T-helper 17 cell (primary cell): ENCODE measurements around the gene PARVA. TPM values are rescaled to one million over a fixed set of nuclear protein-coding genes. Genes with fewer than 3 reads are reported as not detected.
"Not testable (repeated sequence)": the region's sequence is repeated elsewhere in the genome, so short reads cannot be mapped to it uniquely, and the experiment has no call there.

Source experiments
- ATAC-seq: fragments of 150-1000 bp; cut with Tn5 transposase; 2 replicates; pipeline ENCODE4 v1.10.0; 2021; ENCODE audit warnings: mild to moderate bottlenecking, moderate library complexity
- DNase-seq, 3 donors: peaks; one replicate each; pipeline versions ENCODE4 v3.0.0 to v3.0.0-alpha.2; 2020 to 2021
- H3K9me3 ChIP-seq: one replicate; pipeline ENCODE4 v1.7.0; 2013; ENCODE audit warnings: low read length, mild to moderate bottlenecking; ENCODE audit not compliant: control insufficient read depth, poor library complexity, severe bottlenecking
- H3K27ac Mint-ChIP-seq: one replicate; pipeline ENCODE4 v1.8.0; 2022; ENCODE audit warnings: mild to moderate bottlenecking, moderate library complexity, mixed read lengths
- H3K27me3 Mint-ChIP-seq: one replicate; pipeline ENCODE4 v1.8.0; 2022; ENCODE audit warnings: mixed read lengths
- H3K36me3 Mint-ChIP-seq: one replicate; pipeline ENCODE4 v1.8.0; 2022; ENCODE audit warnings: low read depth, mixed read lengths
- H3K4me1 Mint-ChIP-seq: one replicate; pipeline ENCODE4 v1.8.0; 2022; ENCODE audit warnings: mild to moderate bottlenecking, mixed read lengths
- H3K4me3 Mint-ChIP-seq: one replicate; pipeline ENCODE4 v1.8.0; 2022; ENCODE audit warnings: mild to moderate bottlenecking, moderate library complexity, mixed read lengths
- total RNA-seq, 4 donors: library from RNA in 2 of 4; stranded (reverse) in 2 of 4; gene quantifications; one replicate each; pipeline ENCODE4 v1.2.3 and lab custom pipeline; 2022 to 2026

PARVA gene
- total RNA-seq, 2 donors from 2014 or later = 0.16 to 1.8 TPM

DNA sequence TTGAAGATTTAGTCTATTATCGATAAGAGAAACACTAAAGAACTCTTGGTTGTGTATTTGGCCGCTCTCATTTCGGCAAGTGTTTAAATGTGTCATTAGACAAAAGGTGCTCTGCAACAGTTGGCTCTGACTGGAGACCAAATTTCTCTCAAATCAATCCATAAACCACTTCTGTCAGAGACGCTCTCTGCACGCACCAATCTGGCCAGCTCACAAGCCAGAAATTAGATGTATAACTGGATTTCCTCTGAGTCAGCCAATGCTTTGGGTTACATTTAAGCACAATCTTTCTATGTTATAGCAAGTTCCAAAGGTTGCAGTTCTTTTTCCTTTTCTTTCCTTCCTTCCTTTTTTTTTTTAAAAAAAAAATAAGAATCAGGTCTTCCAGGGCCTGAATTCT is 17.6 kb upstream of the PARVA start:
- no peak overlapping the region for H3K27ac Mint-ChIP-seq
- peaks cover 3% of the 10 kb centered on the region for H3K36me3 Mint-ChIP-seq
- no peaks in the 10 kb centered on the region for H3K27me3 Mint-ChIP-seq
- DNase-seq (no peak), ATAC-seq (no peak)
- peaks cover 37% of the 10 kb centered on the region for H3K4me1 Mint-ChIP-seq
- no peak overlapping the region for H3K4me3 Mint-ChIP-seq
- no peaks in the 10 kb centered on the region for H3K9me3 ChIP-seq

DNA sequence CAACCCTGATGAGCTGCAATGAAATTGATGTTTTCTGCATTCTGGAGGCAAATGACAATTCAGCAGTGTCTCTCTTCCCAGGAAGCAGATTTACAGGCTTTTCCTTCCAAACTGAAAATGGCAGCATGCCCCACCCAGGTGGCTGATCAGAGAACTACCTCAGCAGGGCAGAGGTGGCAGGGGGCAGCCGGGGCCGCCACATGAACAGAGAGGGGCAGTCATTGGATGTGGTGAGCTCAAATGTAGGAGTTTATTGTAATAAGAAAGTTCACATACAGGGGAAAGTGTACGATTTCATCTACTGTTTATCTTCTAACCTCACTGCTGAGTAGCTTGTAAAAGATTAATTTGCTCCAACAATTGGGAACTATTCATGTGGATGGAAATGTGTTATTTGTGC is 15.7 kb upstream of the PARVA start:
- peaks cover 30% of the 10 kb centered on the region for H3K4me1 Mint-ChIP-seq
- H3K27ac Mint-ChIP-seq = peak overlapping the region; percentile 86
- no peak for ATAC-seq
- H3K27me3 Mint-ChIP-seq = no peaks in the 10 kb centered on the region
- no peaks in the 10 kb centered on the region for H3K36me3 Mint-ChIP-seq
- H3K9me3 ChIP-seq = no peaks in the 10 kb centered on the region
- no peak for DNase-seq
- peak overlapping the region; percentile 4 for H3K4me3 Mint-ChIP-seq

DNA sequence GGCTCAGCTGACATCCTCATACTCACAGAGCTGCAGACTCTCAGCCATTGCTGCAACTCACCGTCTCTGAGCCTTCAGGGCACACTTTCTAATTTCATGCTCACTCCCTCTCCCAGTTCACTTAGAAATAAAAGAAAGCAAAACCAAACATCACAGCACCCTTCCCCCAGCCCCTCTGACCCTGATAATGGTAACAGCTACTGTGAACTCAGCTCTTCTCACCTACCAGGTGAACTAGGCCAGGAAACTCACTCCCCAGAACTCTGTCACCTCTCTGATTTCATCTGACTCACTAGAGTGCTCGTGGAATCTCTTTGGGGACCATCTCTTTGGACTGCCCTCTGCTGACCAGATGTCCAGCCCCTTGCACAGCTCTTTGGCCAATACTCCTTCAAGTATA is 14.5 kb upstream of the PARVA start:
- Mint-ChIP-seq H3K4me1 (peaks cover 23% of the 10 kb centered on the region), H3K27ac (peak overlapping the region; percentile 86), H3K4me3 (peak overlapping the region; percentile 62), H3K36me3 (no peaks in the 10 kb centered on the region), H3K27me3 (no peaks in the 10 kb centered on the region)
- no peaks in the 10 kb centered on the region for H3K9me3 ChIP-seq
- DNase-seq (no peak), ATAC-seq (peak; percentile 60)

DNA sequence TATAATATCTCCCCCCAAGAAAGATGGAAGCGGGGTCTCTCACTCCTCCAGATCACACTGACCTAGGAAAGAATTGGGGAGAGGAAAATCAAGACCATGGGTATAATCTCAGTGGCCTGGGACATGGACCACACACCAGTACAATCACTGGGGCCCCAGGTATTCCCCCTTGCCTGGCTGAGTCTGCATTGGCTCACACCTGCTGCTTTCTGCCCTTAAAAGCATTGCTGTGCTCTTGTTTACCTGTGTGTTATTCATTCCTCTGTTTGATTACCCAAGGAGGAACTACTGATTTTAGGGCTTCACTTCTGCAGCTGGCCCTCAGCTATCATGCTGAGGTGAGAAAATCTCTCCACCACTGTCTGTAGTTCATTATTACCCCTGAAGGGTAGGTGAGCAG is 14.0 kb upstream of the PARVA start:
- H3K36me3 Mint-ChIP-seq = no peaks in the 10 kb centered on the region

DNA sequence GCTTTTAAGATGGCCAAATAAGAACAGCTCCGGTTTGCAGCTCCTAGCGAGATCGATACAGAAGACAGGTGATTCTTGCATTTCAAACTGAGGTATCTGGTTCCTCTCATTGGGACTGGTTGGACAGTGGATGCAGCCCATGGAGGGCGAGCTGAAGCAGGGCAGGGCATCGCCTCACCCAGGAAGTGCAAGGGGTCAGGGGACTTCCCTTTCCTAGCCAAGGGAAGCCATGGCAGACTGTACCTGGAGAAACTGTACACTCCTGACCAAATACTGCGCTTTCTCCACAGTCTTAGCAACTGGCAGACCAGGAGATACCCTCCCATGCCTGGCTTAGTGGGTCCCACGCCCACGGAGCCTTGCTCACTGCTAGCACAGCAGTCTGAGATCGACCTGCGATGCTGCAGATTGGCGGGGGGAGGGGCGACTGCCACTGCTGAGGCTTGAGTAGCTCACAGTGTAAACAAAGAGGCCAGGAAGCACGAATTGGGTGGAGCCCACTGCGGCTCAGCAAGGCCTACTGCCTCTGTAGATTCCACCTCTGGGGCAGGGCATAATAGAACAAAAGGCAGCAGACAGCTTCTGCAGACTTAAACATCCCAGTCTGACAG is 11.3 kb upstream of the PARVA start:
- H3K27ac Mint-ChIP-seq = peak overlapping the region; percentile 89
- H3K4me3 Mint-ChIP-seq = peak overlapping the region; percentile 66
- not testable (repeated sequence) for H3K27me3 Mint-ChIP-seq, H3K36me3 Mint-ChIP-seq, H3K9me3 ChIP-seq
- H3K4me1 Mint-ChIP-seq = peaks cover 22% of the 10 kb centered on the region
- peak; percentile 73 for ATAC-seq
- peak in 2 of 3 donors; percentile 16 to 35 for DNase-seq

More for the DNA sequence above, 14.0 kb upstream of the PARVA start:
- DNase-seq = no peak
- no peaks in the 10 kb centered on the region for H3K9me3 ChIP-seq
- Mint-ChIP-seq H3K27me3 (no peaks in the 10 kb centered on the region), H3K27ac (peak overlapping the region; percentile 86), H3K4me3 (peak overlapping the region; percentile 62), H3K4me1 (peaks cover 22% of the 10 kb centered on the region)
- no peak for ATAC-seq

DNA sequence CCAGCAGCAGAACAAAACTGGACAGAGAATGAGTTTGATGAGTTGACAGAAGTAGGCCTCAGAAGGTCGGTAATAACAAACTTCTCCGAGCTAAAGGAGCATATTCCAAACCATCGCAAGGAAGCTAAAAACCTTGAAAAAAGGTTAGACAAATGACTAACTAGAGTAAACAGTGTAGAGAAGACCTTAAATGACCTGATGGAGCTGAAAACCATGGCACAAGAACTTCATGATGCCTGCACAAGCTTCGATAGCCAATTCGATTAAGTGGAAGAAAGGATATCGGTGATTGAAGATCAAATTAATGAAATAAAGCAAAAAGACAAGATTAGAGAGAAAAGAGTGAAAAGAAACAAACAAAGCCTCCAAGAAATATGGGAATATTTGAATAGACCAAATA is 10.3 kb upstream of the PARVA start:
- not testable (repeated sequence) for H3K36me3 Mint-ChIP-seq, DNase-seq, H3K27me3 Mint-ChIP-seq, H3K9me3 ChIP-seq, H3K4me3 Mint-ChIP-seq, ATAC-seq
- H3K4me1 Mint-ChIP-seq = peaks cover 22% of the 10 kb centered on the region
- peak overlapping the region; percentile 89 for H3K27ac Mint-ChIP-seq

DNA sequence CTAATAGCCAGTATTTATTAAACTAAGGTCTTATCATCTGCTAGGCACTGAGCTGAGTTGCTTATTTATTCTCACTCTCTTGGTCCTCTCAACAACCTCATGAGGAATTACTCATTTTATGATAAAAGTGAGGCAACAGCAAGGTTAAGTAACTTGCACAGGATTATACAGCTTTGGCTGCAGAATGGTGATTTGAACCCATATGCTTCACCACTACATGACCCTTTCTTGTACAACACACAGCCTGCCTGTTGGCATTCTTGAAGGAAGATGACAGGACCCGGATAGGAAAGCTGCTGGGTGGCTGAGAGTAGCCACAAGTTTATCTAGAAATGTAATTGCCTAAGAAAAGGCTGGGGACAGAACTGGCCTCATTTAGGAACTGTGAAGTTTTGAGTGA is 5.3 kb upstream of the PARVA start:
- no peak for ATAC-seq
- H3K9me3 ChIP-seq = no peaks in the 10 kb centered on the region
- Mint-ChIP-seq H3K4me1 (peaks cover 4% of the 10 kb centered on the region), H3K36me3 (peaks cover 5% of the 10 kb centered on the region), H3K27ac (no peak overlapping the region), H3K4me3 (no peak overlapping the region), H3K27me3 (no peaks in the 10 kb centered on the region)
- DNase-seq = no peak

DNA sequence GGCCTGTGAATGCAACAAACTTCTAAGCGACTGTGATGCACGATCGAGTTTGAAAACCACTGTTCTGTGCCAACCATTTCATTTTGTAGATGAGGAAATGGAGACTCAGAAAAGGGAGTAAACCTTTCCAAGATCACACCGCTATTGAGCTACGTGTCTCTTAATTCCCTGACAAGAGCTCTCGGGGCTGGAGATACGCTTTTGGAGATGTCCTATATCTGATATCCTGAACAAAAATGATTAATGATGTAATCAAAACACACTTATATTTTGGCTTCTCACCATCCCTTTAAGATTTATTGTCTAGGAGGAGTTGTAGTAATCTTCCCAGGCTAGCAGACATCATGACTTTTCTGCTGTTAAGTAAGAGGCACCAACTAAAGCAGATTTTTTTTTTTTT is 1.7 kb upstream of the PARVA start:
- H3K9me3 ChIP-seq = no peaks in the 10 kb centered on the region
- Mint-ChIP-seq H3K4me3 (no peak overlapping the region), H3K27ac (no peak overlapping the region), H3K36me3 (no peaks in the 10 kb centered on the region), H3K4me1 (peaks cover 6% of the 10 kb centered on the region), H3K27me3 (peaks cover 8% of the 10 kb centered on the region)
- DNase-seq (no peak), ATAC-seq (no peak)

DNA sequence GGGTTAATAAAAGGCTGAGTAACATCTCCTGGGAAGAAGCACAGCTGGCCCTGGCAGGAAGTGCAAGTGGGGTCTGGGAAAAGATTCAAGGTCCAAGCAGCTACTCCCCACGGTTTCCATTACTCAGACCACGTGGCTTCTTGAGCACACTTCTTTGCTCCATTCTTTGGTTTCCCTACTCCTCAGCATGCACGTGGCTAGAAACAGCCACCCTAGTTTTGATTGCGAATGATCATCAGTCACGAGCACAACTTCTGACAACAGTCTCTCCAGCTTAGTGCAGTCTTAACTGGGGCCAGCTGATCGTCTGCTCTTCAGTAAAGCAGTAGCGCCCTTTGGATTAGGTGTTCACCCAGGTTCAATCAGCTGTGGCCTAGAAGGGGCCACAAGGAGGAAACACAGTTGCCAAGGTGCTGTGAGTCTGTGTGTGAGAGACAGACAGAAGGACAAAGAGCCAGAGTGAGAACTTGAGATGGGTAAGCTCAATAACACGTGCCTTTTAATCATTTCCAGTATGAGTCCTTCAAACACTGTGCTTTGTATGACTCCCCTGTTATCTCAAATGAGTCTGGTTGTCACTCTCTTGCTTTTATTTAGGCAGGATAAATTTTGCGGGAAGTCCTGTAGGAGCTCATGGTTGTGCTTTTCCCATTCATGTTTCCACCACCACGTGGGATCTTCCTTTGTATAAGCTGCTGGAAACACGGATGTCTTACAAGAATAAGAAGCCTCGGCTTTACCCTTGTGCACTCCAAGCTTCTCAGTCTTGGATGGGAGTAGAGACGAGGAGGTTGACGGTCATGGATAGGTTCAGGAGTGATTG is 901 bp upstream of the PARVA start:
- ATAC-seq (no peak), DNase-seq (no peak)
- Mint-ChIP-seq H3K36me3 (no peaks in the 10 kb centered on the region), H3K27ac (peak overlapping the region; percentile 61), H3K27me3 (peaks cover 8% of the 10 kb centered on the region), H3K4me1 (peaks cover 6% of the 10 kb centered on the region), H3K4me3 (peak overlapping the region; percentile 80)
- no peaks in the 10 kb centered on the region for H3K9me3 ChIP-seq

DNA sequence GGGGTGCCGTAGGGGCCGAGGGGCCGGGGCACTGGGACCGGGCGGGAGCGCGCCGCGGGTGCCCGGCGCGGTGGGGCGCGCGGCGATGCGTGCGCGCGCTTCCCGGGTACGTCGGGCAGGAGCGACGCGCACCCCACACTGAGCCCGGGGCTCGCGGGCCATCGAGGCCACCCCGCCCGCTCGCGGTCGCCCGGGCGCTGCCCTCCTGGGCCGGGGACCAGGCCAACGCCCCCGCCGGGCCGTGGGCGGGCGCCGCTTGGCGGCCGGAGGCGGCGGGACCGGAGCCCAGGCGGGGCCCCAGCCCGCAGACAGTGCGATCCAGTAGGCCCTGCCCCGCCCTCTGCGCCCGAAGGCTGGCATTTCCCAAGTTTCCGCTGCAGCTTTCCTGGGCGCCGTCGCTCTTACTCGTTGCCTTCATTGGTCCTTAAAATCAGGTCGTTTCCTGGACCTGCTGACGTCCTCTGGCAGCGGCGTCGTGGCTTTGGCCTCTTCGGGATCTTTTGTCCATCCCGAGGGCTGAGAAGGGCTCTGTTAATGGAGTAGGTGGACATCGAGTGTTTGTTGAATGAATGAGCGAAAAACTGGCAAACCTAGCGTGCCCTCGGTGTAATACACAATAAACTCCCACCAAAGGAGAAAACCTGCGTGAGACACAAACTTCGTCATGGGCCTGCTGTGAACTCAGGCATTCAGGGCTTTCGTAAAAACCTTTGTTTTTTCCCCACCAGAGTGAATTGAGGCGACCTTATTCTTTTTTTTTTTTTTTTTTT is 638 bp downstream of the PARVA start:
- ATAC-seq (peak; percentile 63), DNase-seq (no peak)
- Mint-ChIP-seq H3K36me3 (no peaks in the 10 kb centered on the region), H3K4me1 (peaks cover 6% of the 10 kb centered on the region), H3K4me3 (peak overlapping the region; percentile 87), H3K27me3 (peaks cover 8% of the 10 kb centered on the region), H3K27ac (no peak overlapping the region)
- no peaks in the 10 kb centered on the region for H3K9me3 ChIP-seq

DNA sequence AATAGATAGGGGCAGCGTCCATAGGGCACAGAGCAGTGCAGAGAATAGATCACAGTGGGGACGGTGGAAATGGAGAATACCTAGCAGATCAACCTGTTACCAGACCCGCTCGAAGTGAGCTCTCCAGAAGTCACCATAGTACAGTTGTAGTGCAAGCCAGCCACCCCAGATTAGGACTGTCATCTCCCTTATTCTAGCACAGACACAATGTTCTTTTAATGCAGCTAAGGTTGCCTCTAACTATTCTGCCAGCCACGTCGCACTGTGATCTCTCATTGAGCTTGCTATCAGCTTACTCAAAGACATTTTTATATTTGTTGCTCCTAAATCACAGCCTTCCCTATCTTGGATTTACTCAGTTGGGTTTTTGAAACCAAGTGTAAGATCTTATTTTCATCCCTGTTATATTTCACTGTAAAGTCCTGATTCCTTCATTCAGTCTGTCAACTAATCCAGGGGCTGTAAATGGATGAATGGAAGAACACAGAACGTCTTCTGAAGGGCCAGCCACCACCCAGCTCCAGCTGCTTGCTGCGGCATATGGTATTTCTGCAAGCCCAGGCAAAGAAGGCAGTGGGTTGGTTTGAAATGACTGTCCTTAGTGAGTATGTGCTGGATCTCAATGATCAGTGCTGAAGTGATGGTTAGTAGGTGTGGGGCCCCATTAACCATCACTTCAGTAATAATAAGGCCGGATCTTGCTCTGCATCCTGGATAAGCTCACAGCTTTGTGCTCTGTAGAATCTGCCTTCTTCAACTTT is 3.4 kb downstream of the PARVA start:
- Mint-ChIP-seq H3K36me3 (no peaks in the 10 kb centered on the region), H3K4me3 (no peak overlapping the region), H3K4me1 (peaks cover 6% of the 10 kb centered on the region), H3K27ac (no peak overlapping the region), H3K27me3 (peaks cover 8% of the 10 kb centered on the region)
- DNase-seq (no peak), ATAC-seq (no peak)
- no peaks in the 10 kb centered on the region for H3K9me3 ChIP-seq

DNA sequence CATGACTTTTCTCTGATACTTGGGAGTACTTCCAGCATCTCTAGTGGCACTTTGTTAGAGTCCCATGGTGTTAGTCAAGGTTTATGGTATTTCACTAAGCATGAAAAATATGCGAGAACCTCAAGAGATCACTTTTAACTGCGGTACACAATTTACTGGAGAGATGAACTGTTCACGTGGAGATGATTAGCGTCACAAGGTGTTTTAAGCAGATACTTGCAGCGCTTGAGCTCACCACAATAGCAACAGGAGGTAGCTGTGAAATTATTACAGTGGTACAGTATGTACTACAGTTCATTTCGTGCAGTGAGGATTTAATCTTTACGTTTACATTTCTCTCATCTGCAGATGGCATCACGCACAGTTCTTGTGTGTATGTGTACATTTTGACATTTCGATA is 4.5 kb downstream of the PARVA start:
- Mint-ChIP-seq H3K27ac (no peak overlapping the region), H3K27me3 (peaks cover 8% of the 10 kb centered on the region), H3K4me1 (peaks cover 3% of the 10 kb centered on the region), H3K4me3 (no peak overlapping the region), H3K36me3 (no peaks in the 10 kb centered on the region)
- no peaks in the 10 kb centered on the region for H3K9me3 ChIP-seq
- no peak for ATAC-seq
- no peak for DNase-seq

DNA sequence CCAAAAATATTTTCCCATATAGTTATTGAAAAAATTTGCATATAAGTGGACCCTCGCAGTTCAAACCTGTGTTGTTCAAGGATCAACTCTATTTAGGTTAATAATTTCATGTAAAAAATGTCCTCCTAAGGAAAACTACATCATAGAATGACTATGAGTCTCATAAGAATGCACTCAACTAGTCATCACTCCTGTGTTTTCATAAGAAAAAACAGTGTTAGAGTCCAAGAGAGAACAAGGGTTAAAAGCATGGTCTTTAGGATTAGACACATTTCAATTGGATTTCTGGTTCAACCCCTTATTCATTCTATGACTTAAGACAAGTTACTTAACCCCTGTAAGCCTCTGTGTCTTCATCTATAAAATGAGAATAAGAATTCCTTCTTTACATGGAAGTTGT is 5.1 kb downstream of the PARVA start:
- Mint-ChIP-seq H3K4me3 (no peak overlapping the region), H3K36me3 (no peaks in the 10 kb centered on the region), H3K4me1 (peaks cover 2% of the 10 kb centered on the region), H3K27me3 (peaks cover 8% of the 10 kb centered on the region), H3K27ac (no peak overlapping the region)
- H3K9me3 ChIP-seq = no peaks in the 10 kb centered on the region
- ATAC-seq (no peak), DNase-seq (no peak)
